Adrenal gland (tissue), 12 donors: ENCODE results near the gene RIN2. TPM values are rescaled to one million over a fixed set of nuclear protein-coding genes. Genes with fewer than 3 reads are reported as not detected.
A peak's percentile ranks its signal among the peaks of the same experiment; 100 is the strongest.

Experiments used
- DNase-seq, 7 donors: peaks; one replicate each; pipeline ENCODE4 v3.0.0-alpha.2; 2019 to 2020
- H3K27ac ChIP-seq, 5 donors: fragments of 200-600 bp; sonication (generic) in 4 of 5; 1 replicate in 3 of 5; 2 replicates in 2 of 5; pipeline versions ENCODE4 v1.5.1 to v1.8.0; 2016 to 2020; ENCODE audit warnings: mild to moderate bottlenecking in 1 of 5
- H3K27me3 ChIP-seq: fragments of 200-600 bp; 2 replicates; pipeline ENCODE4 v1.8.0; 2021
- H3K36me3 ChIP-seq, 2 donors: fragments of 200-600 bp; replicated peaks in 1 of 2; 1 replicate in 1 of 2; 2 replicates in 1 of 2; pipeline versions ENCODE4 v1.5.1 to v1.8.0; 2018 to 2022
- H3K4me1 ChIP-seq, 2 donors: fragments of 200-600 bp; replicated peaks in 1 of 2; 1 replicate in 1 of 2; 2 replicates in 1 of 2; pipeline versions ENCODE4 v1.5.1 to v1.8.0; 2018 to 2021
- H3K4me3 ChIP-seq, 4 donors: fragments of 200-600 bp; sonication (generic) in 3 of 4; one replicate each; pipeline ENCODE4 v1.5.1; 2016 to 2018
- H3K9me3 ChIP-seq, 3 donors: fragments of 200-600 bp; sonication (generic) in 1 of 3; replicated peaks in 1 of 3; 1 replicate in 2 of 3; 2 replicates in 1 of 3; pipeline versions ENCODE4 v1.5.1 to v1.8.0; 2016 to 2021
- CTCF ChIP-seq, 6 experiments: fragments of 450-650 bp in 4 of 6; fragments of 200-600 bp in 2 of 6; sonication (generic) in 1 of 6; IDR thresholded peaks; 1 replicate in 5 of 6; 2 replicates in 1 of 6; pipeline versions ENCODE4 v1.5.1 to v1.8.0; 2016 to 2021; ENCODE audit warnings: antibody characterized with exemption in 6 of 6, mild to moderate bottlenecking in 2 of 6, moderate library complexity in 1 of 6
- POLR2A ChIP-seq, 2 donors: fragments of 450-650 bp; IDR thresholded peaks; one replicate each; pipeline ENCODE4 v1.6.1; 2017; ENCODE audit warnings: antibody characterized with exemption in 2 of 2, mild to moderate bottlenecking in 2 of 2, moderate library complexity in 1 of 2
- WGBS, 4 donors: extraction: QIAGEN DNeasy Blood & Tissue Kit in 2 of 4; methylation state at CpG; one replicate each; pipeline versions ENCODE4 v1.1.5 to v1.1.7; 2013 to 2017; 5-methylcytosine and 5-hydroxymethylcytosine counted together
- intact Hi-C, 2 donors: fragments of 100-400 bp; cut with DNase I; formaldehyde crosslinking; loops; one replicate each; pipeline versions ENCODE4 v1.14.1 to v1.15.0; 2022 to 2023
- polyA plus RNA-seq, 3 donors: library from polyadenylated mRNA; stranded (reverse); fragments of 200-250 nt in 2 of 3; fragments of 350-450 nt in 1 of 3; fragmentation: Illumina TruSeq in 1 of 3; extraction: RNeasy Lipid Tissue Mini Kit (QIAGEN cat#74804) in 1 of 3; gene quantifications; one replicate each; pipeline ENCODE4 v1.2.3, GENCODE V29; 2013 to 2014
- total RNA-seq, 9 donors: library from RNA; depleted of rRNA in 4 of 9; stranded (reverse); fragments of >200 nt in 4 of 9; fragments of 120-200 nt in 1 of 9; fragmentation: NEBNext Ultra II Directional in 1 of 9; extraction: Animal tissue kit (Norgen Biotek cat#: 25700) in 1 of 9; gene quantifications; one replicate each; pipeline versions ENCODE4 v1.1.0 to v1.2.4, GENCODE V29; 2013 to 2023
- donor health status: healthy with polysubstance abuse.
- donor health status: Bipolar disorder and iron deficiency.
- donor health status: DM: yes; HTN: yes; CAD: no.
- donor health status: DM: no; HTN: no; CAD: no.
- donor health status: DM: no; HTN: no; CAD: no.
- donor health status: DM: yes; HTN: yes; CAD: no.

Gene RIN2
- total and polyA plus RNA-seq, 12 donors = 6.9 to 68.8 (median 40.6) TPM

GRCh38 chr20:19784511-19785172 lies 26.6 kb downstream of the RIN2 start:
- Histone ChIP-seq H3K4me3 (no peak overlapping the region), H3K4me1 (peaks cover 3 to 27% of the 10 kb centered on the region in 2 donors), H3K36me3 (no peaks in the 10 kb centered on the region), H3K9me3 (no peaks in the 10 kb centered on the region), H3K27ac (no peak overlapping the region), H3K27me3 (no peaks in the 10 kb centered on the region)
- intact Hi-C loops = loop anchor here (5.0 kb wide), 1 partner anchor 213 kb away; no protein-coding TSS in a partner anchor
- 15 to 20% (median 15%) methylated on average over 11 of the region's 11 CpGs for WGBS, 4 donors
- TF ChIP-seq CTCF (IDR thresholded peaks at IDR 0.05) = peak; percentile 67 to 92 (median 84)
- TF ChIP-seq POLR2A (IDR thresholded peaks at IDR 0.05) = no peak
- DNase-seq = peak; percentile 47 to 81 (median 67)

- Histone ChIP-seq H3K36me3 (no peaks in the 10 kb centered on the region), H3K27me3 (no peaks in the 10 kb centered on the region), H3K4me3 (peak overlapping the region in 1 of 4 donors; percentile 17), H3K27ac (peak overlapping the region in 1 of 5 donors; percentile 42), H3K4me1 (peaks cover 3 to 27% of the 10 kb centered on the region in 2 donors), H3K9me3 (no peaks in the 10 kb centered on the region)
- intact Hi-C loops = loop anchor here in 1 of 2 donors (5.0 kb wide), 1 partner anchor 212 kb away; no protein-coding TSS in a partner anchor
- 30 to 40% (median 38%) methylated on average over 5 of the region's 5 CpGs for WGBS, 4 donors
- no peak for DNase-seq
- TF ChIP-seq CTCF (IDR thresholded peaks at IDR 0.05) (peak in 1 of 6 experiments; percentile 28), POLR2A (IDR thresholded peaks at IDR 0.05) (no peak)
These were observed 27.3 kb downstream of the RIN2 start for GRCh38 chr20:19785173-19785982.

GRCh38 chr20:19785983-19786285 lies 27.9 kb downstream of the RIN2 start:
- Histone ChIP-seq H3K27me3 (no peaks in the 10 kb centered on the region), H3K27ac (peak overlapping the region in 1 of 5 donors; percentile 42), H3K4me1 (peaks cover 3 to 27% of the 10 kb centered on the region in 2 donors), H3K4me3 (no peak overlapping the region), H3K9me3 (no peaks in the 10 kb centered on the region), H3K36me3 (no peaks in the 10 kb centered on the region)
- intact Hi-C loops = loop anchor here in 1 of 2 donors (5.0 kb wide), 1 partner anchor 211 kb away; no protein-coding TSS in a partner anchor
- WGBS, 4 donors = 97 to 100% (median 98%) methylated on average over 1 of the region's 1 CpG
- no peak for DNase-seq
- no peak for TF ChIP-seq CTCF (IDR thresholded peaks at IDR 0.05)

GRCh38 chr20:19786311-19786710 lies 28.3 kb downstream of the RIN2 start:
- H3K4me1 ChIP-seq = peaks cover 3 to 27% of the 10 kb centered on the region in 2 donors
- 64 to 72% (median 67%) methylated on average over 5 of the region's 5 CpGs for WGBS, 4 donors
- TF ChIP-seq POLR2A (IDR thresholded peaks at IDR 0.05) = no peak
- TF ChIP-seq CTCF (IDR thresholded peaks at IDR 0.05) = no peak
- H3K27ac ChIP-seq = peak overlapping the region in 1 of 5 donors; percentile 42
- H3K27me3 ChIP-seq = no peaks in the 10 kb centered on the region
- DNase-seq = peak in 6 of 7 donors; percentile 25 to 67 (median 46)
- intact Hi-C loops = loop anchor here in 1 of 2 donors (5.0 kb wide), 1 partner anchor 211 kb away; no protein-coding TSS in a partner anchor
- no peaks in the 10 kb centered on the region for H3K36me3 ChIP-seq
- no peak overlapping the region for H3K4me3 ChIP-seq
- H3K9me3 ChIP-seq = no peaks in the 10 kb centered on the region
